H1 (cell line): Measurements from ENCODE around the gene DPEP1. TPM values are rescaled to one million over a fixed set of nuclear protein-coding genes. Genes with fewer than 3 reads are reported as not detected.

Experiments used
- CTCF ChIA-PET: fragments of 300-600 bp; sonication (Branson Sonifier 250); formaldehyde crosslinking; loops from one replicate; lab custom pipeline; 2021; ENCODE audit not compliant: partially characterized antibody; lab: Charles Lee
- POLR2A ChIA-PET: fragments of 300-600 bp; sonication (Branson Sonifier 250); formaldehyde crosslinking; loops from one replicate; lab custom pipeline; 2021; ENCODE audit warnings: inconsistent platforms; ENCODE audit not compliant: partially characterized antibody; lab: Charles Lee
- DNase-seq, 2 experiments: peaks; one replicate each; pipeline versions ENCODE4 v3.0.0 to v3.0.0-alpha.2; 2010 to 2022; ENCODE audit warnings: low spot score in 2 of 2, low read depth in 1 of 2, mixed read lengths in 1 of 2
- FAIRE-seq: peaks from 2 replicates; lab custom pipeline; 2011; peaks lifted over from hg19 to GRCh38; lab: Jason Lieb, UNC
- H2AFZ ChIP-seq: 2 replicates; pipeline ENCODE4 v1.8.1; 2012; ENCODE audit warnings: low read length, inconsistent platforms
- H2AK5ac ChIP-seq: 2 replicates; pipeline ENCODE4 v1.6.1; 2013; ENCODE audit warnings: low read depth, low read length
- H2BK120ac ChIP-seq: replicated peaks from 2 replicates; pipeline ENCODE3; 2013; ENCODE audit warnings: low read depth, low read length, inconsistent platforms
- H2BK12ac ChIP-seq: 2 replicates; pipeline ENCODE4 v1.6.1; 2013; ENCODE audit warnings: low read depth, low read length
- H2BK15ac ChIP-seq: 2 replicates; pipeline ENCODE4 v1.6.1; 2013; ENCODE audit warnings: low read length
- H2BK20ac ChIP-seq: 2 replicates; pipeline ENCODE4 v1.6.1; 2013; ENCODE audit warnings: low read length
- H2BK5ac ChIP-seq: 2 replicates; pipeline ENCODE4 v1.6.1; 2013; ENCODE audit warnings: low read depth, low read length
- H3K14ac ChIP-seq: 2 replicates; pipeline ENCODE4 v1.6.1; 2013; ENCODE audit warnings: inconsistent platforms; ENCODE audit not compliant: insufficient read length
- H3K18ac ChIP-seq: 2 replicates; pipeline ENCODE4 v1.6.1; 2013; ENCODE audit warnings: low read length; ENCODE audit errors: extremely low read depth
- H3K23ac ChIP-seq: 2 replicates; pipeline ENCODE4 v1.6.1; 2013; ENCODE audit warnings: inconsistent platforms; ENCODE audit not compliant: insufficient read length
- H3K23me2 ChIP-seq: 2 replicates; pipeline ENCODE4 v1.6.1; 2013; ENCODE audit warnings: low read depth, low read length
- H3K27ac ChIP-seq: 2 replicates; pipeline ENCODE4 v1.6.1; 2011; ENCODE audit warnings: low read depth, low read length, inconsistent platforms
- H3K27me3 ChIP-seq, 4 experiments: replicated peaks in 1 of 4; 1 replicate in 1 of 4; 2 replicates in 3 of 4; pipeline versions ENCODE4 v1.6.1 to v1.8.1; 2011 to 2013; ENCODE audit warnings: low read length in 3 of 4, mild to moderate bottlenecking in 3 of 4, inconsistent platforms in 2 of 4, mixed read lengths in 2 of 4, moderate library complexity in 1 of 4; ENCODE audit not compliant: control insufficient read depth in 3 of 4, insufficient read depth in 3 of 4; ENCODE audit errors: extremely low read depth in 1 of 4
- H3K36me3 ChIP-seq, 4 experiments: 2 replicates each; pipeline versions ENCODE4 v1.6.1 to v1.8.1; 2011 to 2013; ENCODE audit warnings: mild to moderate bottlenecking in 4 of 4, low read length in 3 of 4, moderate library complexity in 2 of 4, control low read depth in 1 of 4, inconsistent platforms in 1 of 4; ENCODE audit not compliant: insufficient read depth in 4 of 4, control insufficient read depth in 2 of 4
- H3K4ac ChIP-seq: replicated peaks from 2 replicates; pipeline ENCODE3; 2013; ENCODE audit warnings: low read length, low read depth, mixed read lengths, inconsistent platforms; ENCODE audit not compliant: insufficient read length
- H3K4me1 ChIP-seq, 4 experiments: replicated peaks in 1 of 4; 1 replicate in 1 of 4; 2 replicates in 3 of 4; pipeline versions ENCODE4 v1.6.1 to v1.8.1; 2011 to 2013; ENCODE audit warnings: low read length in 3 of 4, inconsistent platforms in 2 of 4, mixed read lengths in 1 of 4; ENCODE audit not compliant: insufficient read depth in 4 of 4, control insufficient read depth in 3 of 4
- H3K4me2 ChIP-seq, 2 experiments: 2 replicates each; pipeline versions ENCODE4 v1.6.1 to v1.8.1; 2011 to 2013; ENCODE audit warnings: low read depth in 2 of 2, low read length in 2 of 2, control low read depth in 1 of 2, inconsistent platforms in 1 of 2, mild to moderate bottlenecking in 1 of 2; ENCODE audit not compliant: insufficient read depth in 1 of 2
- H3K4me3 ChIP-seq, 4 experiments: fragments of 200-600, 300-600 bp in 1 of 4; sonication (generic), shearing (Covaris generic), sonication (Bioruptor Twin) in 1 of 4; 2 replicates each; pipeline versions ENCODE4 v1.5.1 to v1.8.1; 2011 to 2016; ENCODE audit warnings: low read length in 4 of 4, low read depth in 3 of 4, control low read depth in 2 of 4, inconsistent platforms in 2 of 4, mild to moderate bottlenecking in 2 of 4, mixed read lengths in 1 of 4, moderate library complexity in 1 of 4; ENCODE audit not compliant: insufficient read depth in 2 of 4; ENCODE audit errors: extremely low read depth in 1 of 4
- H3K56ac ChIP-seq: replicated peaks from 2 replicates; pipeline ENCODE3; 2013; ENCODE audit warnings: low read depth, mild to moderate bottlenecking, mixed read lengths, low read length, inconsistent platforms; ENCODE audit not compliant: insufficient read length
- H3K79me1 ChIP-seq: 2 replicates; pipeline ENCODE4 v1.6.1; 2013; ENCODE audit warnings: low read depth, low read length, control low read depth
- H3K79me2 ChIP-seq, 2 experiments: 2 replicates each; pipeline versions ENCODE4 v1.6.1 to v1.8.1; 2012 to 2013; ENCODE audit warnings: low read length in 2 of 2, mild to moderate bottlenecking in 2 of 2, inconsistent platforms in 1 of 2; ENCODE audit not compliant: insufficient read depth in 2 of 2, control insufficient read depth in 1 of 2
- H3K9ac ChIP-seq, 4 experiments: replicated peaks in 1 of 4; 1 replicate in 1 of 4; 2 replicates in 3 of 4; pipeline versions ENCODE4 v1.6.1 to v1.8.1; 2011 to 2013; ENCODE audit warnings: low read depth in 3 of 4, low read length in 3 of 4, control low read depth in 2 of 4, mild to moderate bottlenecking in 2 of 4, moderate library complexity in 2 of 4, inconsistent platforms in 1 of 4; ENCODE audit errors: extremely low read depth in 1 of 4
- H3K9me3 ChIP-seq, 2 experiments: 2 replicates each; pipeline versions ENCODE4 v1.6.1 to v1.8.1; 2012 to 2013; ENCODE audit warnings: mild to moderate bottlenecking in 2 of 2, moderate library complexity in 2 of 2, control low read depth in 1 of 2, inconsistent platforms in 1 of 2, low read depth in 1 of 2, low read length in 1 of 2, mixed read lengths in 1 of 2; ENCODE audit not compliant: insufficient read depth in 2 of 2
- H4K20me1 ChIP-seq, 2 experiments: replicated peaks in 1 of 2; 2 replicates each; pipeline versions ENCODE3 to v1.8.1; 2011 to 2013; ENCODE audit warnings: inconsistent platforms in 2 of 2, low read length in 2 of 2, mild to moderate bottlenecking in 1 of 2; ENCODE audit not compliant: insufficient read depth in 2 of 2, control insufficient read depth in 1 of 2
- H4K5ac ChIP-seq: 2 replicates; pipeline ENCODE4 v1.6.1; 2013; ENCODE audit warnings: low read length, low read depth, mixed read lengths, inconsistent platforms; ENCODE audit not compliant: insufficient read length
- H4K8ac ChIP-seq: 2 replicates; pipeline ENCODE4 v1.8.0; 2013; ENCODE audit warnings: mild to moderate bottlenecking, moderate library complexity, low read length, inconsistent platforms; ENCODE audit not compliant: insufficient read depth; ENCODE audit errors: extremely low read depth
- H4K91ac ChIP-seq: replicated peaks from 2 replicates; pipeline ENCODE3; 2013; ENCODE audit warnings: low read length, mixed read lengths, inconsistent platforms; ENCODE audit not compliant: insufficient read length
- PHF8 ChIP-seq: fragments of 200-600 bp; sonication (generic); conservative IDR thresholded peaks from 2 replicates; pipeline ENCODE4 v1.7.1; 2012; ENCODE audit warnings: low read depth, mild to moderate bottlenecking, inconsistent platforms, low read length, moderate library complexity
- TEAD4 ChIP-seq: IDR thresholded peaks from 2 replicates; pipeline ENCODE4 v1.6.1; 2012; ENCODE audit warnings: low read depth, low read length, inconsistent platforms, mixed read lengths
- WGBS, 2 experiments: shearing (Covaris generic) in 1 of 2; methylation state at CpG; one replicate each; pipeline versions ENCODE4 v1.1.6 to v1.1.7; 2013 to 2015; ENCODE audit warnings: low lambda C conversion rate in 2 of 2, mixed read lengths in 2 of 2, inconsistent platforms in 1 of 2, low coverage in 1 of 2, missing lambda C conversion rate in 1 of 2; ENCODE audit not compliant: insufficient replicate concordance in 2 of 2, insufficient coverage in 1 of 2, insufficient read length in 1 of 2; ENCODE audit errors: extremely low coverage in 1 of 2, missing lambda C conversion rate in 1 of 2; 5-methylcytosine and 5-hydroxymethylcytosine counted together
- polyA plus RNA-seq, 7 experiments: library from polyadenylated mRNA; depleted of rRNA in 3 of 7; stranded (reverse) in 5 of 7; unstranded in 2 of 7; fragments of >200 nt in 5 of 7; fragments of 200-250 nt in 2 of 7; gene quantifications; 1 replicate in 5 of 7; 2 replicates in 1 of 7; 4 replicates in 1 of 7; pipeline versions ENCODE4 v1.2.1 to v1.2.3, GENCODE V29; 2011 to 2013; ENCODE audit warnings: missing spikeins in 2 of 7, mixed read lengths in 2 of 7
- total RNA-seq: library from RNA; stranded (reverse); fragmentation: NEBNext Ultra II Directional; extraction: Animal tissue kit (Norgen Biotek cat#: 25700); gene quantifications from 2 replicates; pipeline ENCODE4 v1.2.1, GENCODE V29; 2021

The DPEP1 gene
- total and polyA plus RNA-seq, 2 of the 8 experiments (the other 6 are each of a cell fraction or from before 2014, with no cell fraction given), result 2.8 to 3.1 TPM

DNA sequence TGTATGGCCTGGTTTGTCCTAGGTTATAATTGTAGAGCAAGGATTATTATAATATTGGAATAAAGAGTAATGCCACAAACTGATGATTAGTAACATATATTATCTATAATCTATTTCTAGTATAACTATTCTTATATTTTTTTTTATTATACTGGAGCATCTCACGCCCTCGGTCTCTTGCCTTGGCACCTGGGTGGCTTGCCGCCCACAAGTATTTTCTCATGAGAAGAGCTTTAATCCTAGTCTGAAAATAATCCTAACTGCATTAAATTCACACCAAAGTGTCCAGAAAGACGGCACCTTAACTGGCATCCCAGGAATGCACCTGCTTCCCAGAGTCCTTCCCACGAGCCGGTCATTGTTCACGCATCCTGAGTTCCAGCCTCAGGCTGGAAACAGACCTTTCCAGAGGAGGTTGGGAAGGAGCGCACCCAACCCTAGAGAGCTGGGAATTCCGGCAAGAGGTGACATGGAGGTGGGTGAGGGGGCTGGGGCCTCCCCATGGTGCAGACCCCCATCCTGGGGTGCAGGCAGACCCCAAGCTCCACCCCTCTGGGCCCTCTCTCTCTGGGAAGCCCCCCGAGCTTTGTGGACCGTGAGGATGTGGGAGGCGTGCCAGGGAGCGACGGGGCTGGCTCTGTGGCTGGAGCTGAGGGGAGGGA, 28.1 kb downstream of the DPEP1 start:
- Histone ChIP-seq H4K5ac (no peak overlapping the region), H3K4me3 (no peak overlapping the region), H3K4me2 (no peak overlapping the region), H3K36me3 (peaks cover 4 to 16% (median 11%) of the 10 kb centered on the region in 4 experiments; a peak in 7 of 8 replicates), H3K27me3 (no peaks in the 10 kb centered on the region), H3K79me1 (no peaks in the 10 kb centered on the region), H4K20me1 (peaks cover 0 to 7% of the 10 kb centered on the region in 2 experiments), H3K23ac (no peak overlapping the region), H3K4ac (no peak overlapping the region), H3K18ac (no peak overlapping the region), H2BK120ac (no peak overlapping the region), H3K14ac (no peak overlapping the region), H4K8ac (0 out of 2 replicates have a peak overlapping the region, but pooled peaks have one; percentile 51), H2BK12ac (no peak overlapping the region), H2BK20ac (no peak overlapping the region), H3K79me2 (no peaks in the 10 kb centered on the region), H4K91ac (no peak overlapping the region), H2BK15ac (no peak overlapping the region), H3K4me1 (no peaks in the 10 kb centered on the region), H3K23me2 (no peaks in the 10 kb centered on the region; the same call in 1 of the 2 replicates), H3K9me3 (no peaks in the 10 kb centered on the region), H2AFZ (no peak overlapping the region), H3K27ac (no peak overlapping the region), H2BK5ac (no peak overlapping the region), H2AK5ac (no peak overlapping the region), H3K9ac (no peak overlapping the region), H3K56ac (no peak overlapping the region)
- ChIA-PET CTCF (interaction anchor here (0.6 to 5.6 kb wide), 16 partner anchors 8 to 269 kb away, joined by 3 to 56 read pairs (median 4); partner anchors contain the start of gene DPEP1), POLR2A (interaction anchor here (0.6 to 3.6 kb wide), 15 partner anchors 8 to 80 kb away, joined by 3 to 21 read pairs (median 5); partner anchors contain the start of genes CHMP1A, CPNE7, DPEP1 and SPATA33)
- FAIRE-seq, result no peak
- WGBS, 2 experiments, result 81% methylated on average over 13 of the region's 14 CpGs; no CpG with 5 or more reads in 1 of the 2 experiments
- TF ChIP-seq TEAD4 (peak; percentile 60; the same call in 1 of the 2 replicates), PHF8 (no peak)
- no peak for DNase-seq
